Right lobe of liver (tissue), 6 donors: ENCODE results near the gene CACNA1D. TPM values are rescaled to one million over a fixed set of nuclear protein-coding genes. Genes with fewer than 3 reads are reported as not detected.

Experiments used
- ATAC-seq, 4 donors: fragments of 200-7000 bp; cut with Tn5 transposase; one replicate each; pipeline ENCODE4 v1.9.1; 2020; ENCODE audit warnings: mild to moderate bottlenecking in 4 of 4, moderate library complexity in 4 of 4
- DNase-seq, 3 donors: peaks; one replicate each; pipeline ENCODE4 v3.0.0-alpha.2; 2020
- H3K27ac ChIP-seq, 3 donors: fragments of 200-600 bp; one replicate each; pipeline ENCODE4 v1.8.0; 2022
- H3K27me3 ChIP-seq, 2 donors: fragments of 200-600 bp; one replicate each; pipeline ENCODE4 v1.8.0; 2022
- H3K36me3 ChIP-seq, 4 donors: fragments of 200-600 bp; sonication (generic) in 1 of 4; one replicate each; pipeline versions ENCODE4 v1.5.1 to v1.8.0; 2017 to 2022; ENCODE audit warnings: control low read depth in 1 of 4
- H3K4me1 ChIP-seq, 4 donors: fragments of 200-600 bp; sonication (generic) in 1 of 4; one replicate each; pipeline versions ENCODE4 v1.5.1 to v1.8.0; 2017 to 2022; ENCODE audit warnings: control low read depth in 1 of 4
- H3K4me3 ChIP-seq, 3 donors: fragments of 200-600 bp; one replicate each; pipeline ENCODE4 v1.8.0; 2022
- H3K9me3 ChIP-seq, 4 donors: fragments of 200-600 bp; sonication (generic) in 1 of 4; one replicate each; pipeline versions ENCODE4 v1.5.1 to v1.8.0; 2017 to 2022; ENCODE audit warnings: control low read depth in 1 of 4
- CTCF ChIP-seq, 4 donors: fragments of 200-600 bp in 3 of 4; fragments of 450-650 bp in 1 of 4; IDR thresholded peaks; one replicate each; pipeline versions ENCODE4 v1.5.1 to v1.8.0; 2016 to 2022; ENCODE audit warnings: antibody characterized with exemption in 4 of 4, mild to moderate bottlenecking in 2 of 4
- POLR2A ChIP-seq: fragments of 450-650 bp; IDR thresholded peaks from one replicate; pipeline ENCODE4 v1.6.1; 2017; ENCODE audit warnings: antibody characterized with exemption, mild to moderate bottlenecking
- WGBS: methylation state at CpG from one replicate; pipeline ENCODE4 v1.1.6; 2018; ENCODE audit warnings: low coverage, low lambda C conversion rate; ENCODE audit not compliant: insufficient coverage; ENCODE audit errors: missing lambda C conversion rate; 5-methylcytosine and 5-hydroxymethylcytosine counted together
- intact Hi-C, 2 donors: fragments of 100-400 bp; cut with DNase I; formaldehyde crosslinking; loops; one replicate each; pipeline versions ENCODE4 v1.11.2 to v1.14.1; 2022
- total RNA-seq, 6 experiments: library from RNA; depleted of rRNA in 2 of 6; stranded (reverse); fragments of >200 nt in 2 of 6; fragmentation: NEBNext Ultra II Directional in 3 of 6; extraction: Animal tissue kit (Norgen Biotek cat#: 25700) in 3 of 6; gene quantifications; one replicate each; pipeline versions ENCODE4 v1.1.0 to v1.2.4, GENCODE V29; 2016 to 2023
- donor health status: DM: no; HTN: yes; CAD: no.
- donor health status: DM: no; HTN: no; CAD: no.
- donor health status: DM: no; HTN: no; CAD: no.
- donor health status: DM: no; HTN: yes; CAD: no.
- donor health status: DM: no; HTN: yes; CAD: no.

CACNA1D gene
- total RNA-seq, 6 experiments from 2014 or later, result 5.5 to 12.7 (median 9.3) TPM

- DNase-seq, result no peak
- Histone ChIP-seq H3K4me3 (no peak overlapping the region), H3K4me1 (peaks cover 0 to 13% (median 4%) of the 10 kb centered on the region in 4 donors), H3K27ac (no peak overlapping the region), H3K9me3 (no peaks in the 10 kb centered on the region), H3K27me3 (no peaks in the 10 kb centered on the region), H3K36me3 (no peaks in the 10 kb centered on the region)
- no peak for TF ChIP-seq CTCF (IDR thresholded peaks at IDR 0.05)
- TF ChIP-seq POLR2A, result no peak
- no peak for ATAC-seq
- 82% methylated on average over 6 of the region's 14 CpGs for WGBS
- intact Hi-C loops, result loop anchor here in 1 of 2 donors (10.0 kb wide), 1 partner anchor 398 kb away; no protein-coding TSS in a partner anchor
These were observed 208.5 kb downstream of the CACNA1D start for GRCh38 chr3:53702776-53703530.

DNA sequence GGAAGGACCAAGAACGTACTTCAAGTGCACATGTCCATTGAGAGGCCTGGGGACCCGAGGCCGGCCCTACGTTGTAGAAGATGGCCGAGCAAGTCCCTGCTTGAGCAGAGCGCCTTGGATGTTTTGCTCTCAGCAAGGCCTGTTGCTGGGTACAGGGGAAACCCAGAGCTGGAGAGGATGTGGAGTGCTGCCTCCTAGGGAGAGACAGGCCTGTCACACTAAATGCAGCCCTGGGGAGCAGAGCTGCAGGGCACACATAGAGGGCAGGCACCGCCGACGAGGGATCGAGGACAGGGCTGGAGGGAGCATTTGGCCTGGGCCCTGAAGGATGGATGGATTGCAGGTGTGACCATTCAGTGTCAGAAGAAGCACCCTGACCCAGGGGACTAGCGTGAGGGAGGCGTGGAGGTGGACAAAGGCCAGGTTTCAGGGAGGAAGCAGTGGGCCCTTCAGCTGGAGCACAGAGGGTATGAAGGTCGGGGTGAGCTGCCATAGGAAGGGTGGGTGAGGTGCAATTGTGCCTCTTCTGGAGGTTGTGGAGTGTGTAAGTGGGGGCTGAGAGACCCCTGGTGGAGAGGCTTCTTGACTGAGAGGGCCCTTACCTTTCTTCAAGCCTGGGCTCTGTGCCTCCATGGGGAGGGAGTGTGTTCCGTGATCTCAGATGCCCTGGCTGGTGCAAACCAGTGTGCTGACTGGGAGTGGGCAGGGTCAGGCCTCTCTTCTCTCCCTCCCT is 209.4 kb downstream of the CACNA1D start:
- ATAC-seq (no peak), DNase-seq (no peak)
- Histone ChIP-seq H3K9me3 (no peaks in the 10 kb centered on the region), H3K27me3 (no peaks in the 10 kb centered on the region), H3K36me3 (no peaks in the 10 kb centered on the region), H3K27ac (no peak overlapping the region), H3K4me1 (peaks cover 0 to 19% (median 4%) of the 10 kb centered on the region in 4 donors), H3K4me3 (no peak overlapping the region)
- no peak for TF ChIP-seq POLR2A
- no peak for TF ChIP-seq CTCF (IDR thresholded peaks at IDR 0.05)
- intact Hi-C loops, result loop anchor here in 1 of 2 donors (10.0 kb wide), 1 partner anchor 399 kb away; no protein-coding TSS in a partner anchor
- 88% methylated on average over 5 of the region's 14 CpGs for WGBS

DNA sequence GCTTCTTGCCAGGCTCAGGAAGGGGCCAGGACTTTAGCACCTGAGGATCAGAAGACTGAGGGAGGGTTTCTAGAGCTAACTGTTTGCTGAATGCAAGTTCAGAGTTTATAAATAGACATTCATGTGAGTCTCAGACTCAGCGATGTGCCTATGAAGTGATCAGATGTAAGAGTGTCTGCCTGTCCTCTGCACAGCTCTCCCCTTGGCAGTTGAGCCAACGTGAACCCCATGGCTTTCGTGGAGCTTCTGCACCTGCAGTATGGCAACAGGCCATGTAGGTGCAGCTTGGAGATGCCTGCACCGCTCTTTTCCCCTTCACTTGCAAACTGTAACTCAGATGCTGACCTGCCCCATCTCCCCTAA is 209.9 kb downstream of the CACNA1D start:
- Histone ChIP-seq H3K9me3 (no peaks in the 10 kb centered on the region), H3K4me1 (peaks cover 0 to 20% (median 4%) of the 10 kb centered on the region in 4 donors), H3K4me3 (no peak overlapping the region), H3K27ac (no peak overlapping the region), H3K27me3 (no peaks in the 10 kb centered on the region), H3K36me3 (no peaks in the 10 kb centered on the region)
- WGBS, result no CpG with 5 or more reads among the region's 4 CpGs
- intact Hi-C loops, result loop anchor here in 1 of 2 donors (10.0 kb wide), 1 partner anchor 400 kb away; no protein-coding TSS in a partner anchor
- TF ChIP-seq POLR2A (no peak), CTCF (IDR thresholded peaks at IDR 0.05) (no peak)
- DNase-seq (no peak), ATAC-seq (no peak)

DNA sequence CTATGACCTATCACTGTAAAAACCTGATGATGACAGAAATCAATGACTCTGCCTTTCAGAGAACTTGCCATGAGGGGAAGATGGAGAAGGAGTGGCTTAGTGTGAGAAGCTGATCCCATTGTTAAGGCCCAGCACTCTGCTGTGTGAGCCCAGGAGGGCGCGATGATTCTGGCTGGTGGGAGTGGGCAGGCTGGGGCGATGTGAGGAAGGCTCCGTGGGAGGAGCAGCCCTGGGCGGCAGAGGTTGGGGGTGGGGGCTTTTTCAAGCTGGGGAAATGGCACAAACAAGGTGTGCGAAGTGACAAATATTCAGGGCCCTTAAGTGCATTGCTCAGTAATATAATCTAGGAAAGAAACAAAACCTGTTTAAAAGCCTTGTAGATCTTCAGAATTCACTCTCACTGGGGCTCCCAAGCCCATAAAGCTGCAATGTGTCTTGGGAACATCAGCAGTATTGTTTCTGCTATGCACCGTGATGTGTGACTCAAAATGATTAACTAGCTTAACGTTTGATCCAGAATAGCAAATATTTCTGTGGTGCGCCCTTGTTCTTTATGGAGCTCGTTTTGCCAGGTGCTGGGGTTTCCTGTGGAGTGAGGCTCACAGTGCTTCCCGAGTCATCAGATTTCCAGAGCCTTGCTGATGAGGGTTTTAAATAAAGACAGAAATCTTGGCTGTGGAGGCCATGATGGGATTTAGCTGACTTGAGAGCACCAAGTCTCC is 210.8 kb downstream of the CACNA1D start:
- DNase-seq (no peak), ATAC-seq (no peak)
- no peaks in the 10 kb centered on the region for H3K9me3 ChIP-seq
- TF ChIP-seq CTCF (IDR thresholded peaks at IDR 0.05) (no peak), POLR2A (no peak)
- intact Hi-C loops, result loop anchor here in 1 of 2 donors (10.0 kb wide), 1 partner anchor 400 kb away; no protein-coding TSS in a partner anchor
- no peak overlapping the region for H3K4me3 ChIP-seq
- WGBS, result 84% methylated on average over 6 of the region's 11 CpGs
- no peaks in the 10 kb centered on the region for H3K36me3 ChIP-seq
- no peak overlapping the region for H3K27ac ChIP-seq
- peaks cover 0 to 20% (median 4%) of the 10 kb centered on the region in 4 donors for H3K4me1 ChIP-seq
- H3K27me3 ChIP-seq, result no peaks in the 10 kb centered on the region
